GM12874 (cell line): ENCODE results near the gene FAM3A.
A peak's percentile ranks its signal among the peaks of the same experiment; 100 is the strongest.

Experiments
- CTCF ChIP-seq: IDR thresholded peaks from 2 replicates; pipeline ENCODE4 v1.5.1; 2011; ENCODE audit warnings: low read depth, mild to moderate bottlenecking, control low read depth, low read length, moderate library complexity; ENCODE audit not compliant: insufficient read depth

Gene FAM3A

GRCh38 chrX:154532690-154533089 lies 16.7 kb upstream of the FAM3A start:
- no peak for TF ChIP-seq CTCF

GRCh38 chrX:154531626-154532025 lies 15.6 kb upstream of the FAM3A start:
- TF ChIP-seq CTCF, result no peak

GRCh38 chrX:154530286-154530685 lies 14.3 kb upstream of the FAM3A start:
- no peak for TF ChIP-seq CTCF

- TF ChIP-seq CTCF, result no peak
These were observed 13.2 kb upstream of the FAM3A start for GRCh38 chrX:154529206-154529612.

- peak; percentile 47 for TF ChIP-seq CTCF
These were observed 11.1 kb upstream of the FAM3A start for GRCh38 chrX:154526901-154527675.

- TF ChIP-seq CTCF, result no peak
These were observed 9.8 kb upstream of the FAM3A start for GRCh38 chrX:154525606-154526490.

- TF ChIP-seq CTCF, result no peak
These were observed 3.4 kb upstream of the FAM3A start for GRCh38 chrX:154519389-154519788.
